Astrocyte (in vitro differentiated cells and primary cell): ENCODE measurements around the gene CD46. TPM values are rescaled to one million over a fixed set of nuclear protein-coding genes. Genes with fewer than 3 reads are reported as not detected.

Source experiments
- DNase-seq: peaks from one replicate; pipeline ENCODE4 v3.0.0-alpha.2; 2010; ENCODE audit warnings: low read depth
- FAIRE-seq: peaks from 2 replicates; lab custom pipeline; 2011; peaks lifted over from hg19 to GRCh38; lab: Jason Lieb, UNC
- H2AFZ ChIP-seq: 2 replicates; pipeline ENCODE4 v1.6.0; 2012; ENCODE audit warnings: low read depth, low read length, inconsistent platforms
- H3K27ac ChIP-seq: 2 replicates; pipeline ENCODE4 v1.5.1; 2011; ENCODE audit warnings: low read depth, low read length, inconsistent platforms
- H3K27me3 ChIP-seq: 2 replicates; pipeline ENCODE4 v1.6.0; 2011; ENCODE audit warnings: low read length, inconsistent platforms; ENCODE audit not compliant: insufficient read depth
- H3K36me3 ChIP-seq: 2 replicates; pipeline ENCODE4 v1.5.1; 2011; ENCODE audit warnings: low read length, inconsistent platforms; ENCODE audit not compliant: insufficient read depth
- H3K4me1 ChIP-seq: 2 replicates; pipeline ENCODE4 v1.5.1; 2011; ENCODE audit warnings: low read length, inconsistent platforms; ENCODE audit not compliant: insufficient read depth
- H3K4me2 ChIP-seq: 2 replicates; pipeline ENCODE4 v1.6.0; 2012; ENCODE audit warnings: low read length, inconsistent platforms
- H3K4me3 ChIP-seq: 2 replicates; pipeline ENCODE4 v1.5.1; 2011; ENCODE audit warnings: low read depth, mild to moderate bottlenecking, low read length, inconsistent platforms; ENCODE audit not compliant: insufficient read depth
- H3K79me2 ChIP-seq: 2 replicates; pipeline ENCODE4 v1.6.0; 2012; ENCODE audit warnings: mild to moderate bottlenecking, low read length, inconsistent platforms; ENCODE audit not compliant: insufficient read depth
- H3K9ac ChIP-seq: 2 replicates; pipeline ENCODE4 v1.6.0; 2012; ENCODE audit warnings: mild to moderate bottlenecking, low read length, inconsistent platforms
- H3K9me3 ChIP-seq: 2 replicates; pipeline ENCODE4 v1.5.1; 2012; ENCODE audit warnings: low read depth, mild to moderate bottlenecking, low read length, inconsistent platforms; ENCODE audit not compliant: insufficient read depth
- H4K20me1 ChIP-seq: 2 replicates; pipeline ENCODE4 v1.6.0; 2012; ENCODE audit warnings: low read length, inconsistent platforms; ENCODE audit not compliant: insufficient read depth
- H3K27ac Mint-ChIP-seq: one replicate; pipeline ENCODE4 v1.8.0; 2021; ENCODE audit warnings: mild to moderate bottlenecking, mixed read lengths; ENCODE audit not compliant: unreplicated experiment
- H3K27me3 Mint-ChIP-seq: one replicate; pipeline ENCODE4 v1.8.0; 2021; ENCODE audit warnings: low read depth, mixed read lengths; ENCODE audit not compliant: unreplicated experiment
- H3K36me3 Mint-ChIP-seq: one replicate; pipeline ENCODE4 v1.8.0; 2021; ENCODE audit warnings: low read depth, mixed read lengths; ENCODE audit not compliant: unreplicated experiment
- H3K4me1 Mint-ChIP-seq: one replicate; pipeline ENCODE4 v1.8.0; 2021; ENCODE audit warnings: low read depth, mixed read lengths; ENCODE audit not compliant: unreplicated experiment
- H3K4me3 Mint-ChIP-seq: one replicate; pipeline ENCODE4 v1.8.0; 2021; ENCODE audit warnings: mild to moderate bottlenecking, moderate library complexity, mixed read lengths; ENCODE audit not compliant: unreplicated experiment
- H3K9me3 Mint-ChIP-seq: one replicate; pipeline ENCODE4 v1.8.0; 2021; ENCODE audit warnings: mild to moderate bottlenecking, mixed read lengths; ENCODE audit not compliant: unreplicated experiment
- EZH2 ChIP-seq: IDR thresholded peaks from 2 replicates; pipeline ENCODE4 v1.6.1; 2012; ENCODE audit warnings: mild to moderate bottlenecking, low read length, inconsistent platforms; ENCODE audit not compliant: insufficient read depth
- total RNA-seq: library from RNA; stranded (reverse); gene quantifications from 2 replicates; pipeline ENCODE4 v1.2.1, GENCODE V29; 2021
- TF ChIP-seq, protein P1 (sequence below): IDR thresholded peaks from 2 replicates; pipeline ENCODE4 v1.5.1; 2011; ENCODE audit warnings: low read depth, mild to moderate bottlenecking, inconsistent platforms, low read length, moderate library complexity; ENCODE audit not compliant: insufficient read depth

CD46 gene
- total RNA-seq, 1 donor from 2014 or later: 176 TPM

DNA sequence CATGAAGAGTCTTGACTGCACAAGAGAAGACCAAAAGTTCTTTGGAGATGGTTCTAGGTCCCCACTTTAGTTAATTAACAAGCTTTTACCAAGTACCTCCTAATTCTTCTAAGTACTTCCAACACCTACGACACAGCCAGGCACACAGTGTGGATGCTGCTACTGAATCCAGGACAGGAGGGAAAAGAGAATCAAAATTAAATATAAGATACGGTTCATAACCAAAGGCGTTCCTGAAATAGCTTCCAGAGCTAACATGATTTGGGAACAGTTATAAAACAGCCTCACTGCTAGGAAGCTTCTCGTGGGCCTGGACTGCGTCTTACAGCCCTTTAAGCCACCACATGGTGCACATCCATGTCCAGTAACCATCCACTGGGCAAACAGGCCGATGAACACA is 84.1 kb downstream of the CD46 start:
- Histone ChIP-seq H3K36me3 (no peaks in the 10 kb centered on the region), H3K79me2 (no peaks in the 10 kb centered on the region), H3K9me3 (no peaks in the 10 kb centered on the region), H3K27me3 (no peaks in the 10 kb centered on the region), H3K4me2 (no peak overlapping the region), H2AFZ (no peak overlapping the region), H3K9ac (no peak overlapping the region), H3K4me1 (no peaks in the 10 kb centered on the region), H3K4me3 (no peak overlapping the region), H3K27ac (no peak overlapping the region), H4K20me1 (no peaks in the 10 kb centered on the region)
- DNase-seq: no peak
- Mint-ChIP-seq H3K36me3 (peaks cover 8% of the 10 kb centered on the region), H3K4me1 (no peaks in the 10 kb centered on the region), H3K27me3 (peaks cover 7% of the 10 kb centered on the region), H3K27ac (no peak overlapping the region), H3K4me3 (no peak overlapping the region), H3K9me3 (peaks cover 4% of the 10 kb centered on the region)
- TF ChIP-seq, protein P1, sequence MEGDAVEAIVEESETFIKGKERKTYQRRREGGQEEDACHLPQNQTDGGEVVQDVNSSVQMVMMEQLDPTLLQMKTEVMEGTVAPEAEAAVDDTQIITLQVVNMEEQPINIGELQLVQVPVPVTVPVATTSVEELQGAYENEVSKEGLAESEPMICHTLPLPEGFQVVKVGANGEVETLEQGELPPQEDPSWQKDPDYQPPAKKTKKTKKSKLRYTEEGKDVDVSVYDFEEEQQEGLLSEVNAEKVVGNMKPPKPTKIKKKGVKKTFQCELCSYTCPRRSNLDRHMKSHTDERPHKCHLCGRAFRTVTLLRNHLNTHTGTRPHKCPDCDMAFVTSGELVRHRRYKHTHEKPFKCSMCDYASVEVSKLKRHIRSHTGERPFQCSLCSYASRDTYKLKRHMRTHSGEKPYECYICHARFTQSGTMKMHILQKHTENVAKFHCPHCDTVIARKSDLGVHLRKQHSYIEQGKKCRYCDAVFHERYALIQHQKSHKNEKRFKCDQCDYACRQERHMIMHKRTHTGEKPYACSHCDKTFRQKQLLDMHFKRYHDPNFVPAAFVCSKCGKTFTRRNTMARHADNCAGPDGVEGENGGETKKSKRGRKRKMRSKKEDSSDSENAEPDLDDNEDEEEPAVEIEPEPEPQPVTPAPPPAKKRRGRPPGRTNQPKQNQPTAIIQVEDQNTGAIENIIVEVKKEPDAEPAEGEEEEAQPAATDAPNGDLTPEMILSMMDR: no peak
- no peak for TF ChIP-seq EZH2
- no peak for FAIRE-seq

DNA sequence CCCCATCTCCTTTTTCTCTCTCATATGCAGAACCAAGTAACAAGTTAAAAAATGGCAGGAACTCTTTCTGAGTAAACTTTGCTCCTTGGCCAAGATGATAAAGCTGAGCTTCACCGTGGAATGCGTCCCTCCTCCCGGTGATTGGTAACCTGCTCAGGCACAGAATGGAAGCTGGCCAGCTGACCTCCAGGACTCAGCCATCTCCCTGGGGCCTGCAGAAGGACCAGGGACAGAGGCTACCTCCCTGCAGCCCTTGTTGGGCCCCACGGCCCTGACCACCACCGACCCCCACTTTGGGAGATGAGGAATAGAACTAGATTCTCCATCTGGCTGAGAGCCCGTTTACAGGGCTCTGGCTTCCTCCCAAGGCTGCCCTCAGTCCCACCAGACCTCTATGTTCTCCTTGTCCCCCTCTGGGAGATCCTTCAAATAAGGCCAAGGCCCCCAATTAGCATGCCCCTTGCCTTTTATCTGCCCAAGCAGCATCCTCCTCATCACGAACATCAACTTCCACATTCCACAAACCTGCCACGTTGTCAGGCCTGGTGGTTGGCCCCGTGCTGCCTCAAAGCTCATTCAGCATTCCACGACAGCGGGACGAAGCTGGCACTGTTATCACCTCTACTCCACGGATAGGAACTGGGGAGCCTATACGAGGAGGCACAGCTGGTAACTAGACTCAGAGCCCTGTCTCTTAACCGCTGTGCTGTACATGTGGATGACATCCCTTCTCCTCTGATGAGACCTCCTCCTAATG is 84.9 kb downstream of the CD46 start:
- FAIRE-seq: no peak
- Mint-ChIP-seq H3K36me3 (peaks cover 8% of the 10 kb centered on the region), H3K4me3 (no peak overlapping the region), H3K27ac (no peak overlapping the region), H3K27me3 (peaks cover 5% of the 10 kb centered on the region), H3K4me1 (no peaks in the 10 kb centered on the region), H3K9me3 (peaks cover 4% of the 10 kb centered on the region)
- no peaks in the 10 kb centered on the region for H4K20me1 ChIP-seq
- H3K4me3 ChIP-seq: no peak overlapping the region
- no peaks in the 10 kb centered on the region for H3K27me3 ChIP-seq
- no peaks in the 10 kb centered on the region for H3K4me1 ChIP-seq
- no peaks in the 10 kb centered on the region for H3K9me3 ChIP-seq
- no peak overlapping the region for H2AFZ ChIP-seq
- H3K27ac ChIP-seq: no peak overlapping the region
- no peak for DNase-seq
- no peaks in the 10 kb centered on the region for H3K36me3 ChIP-seq
- no peak overlapping the region for H3K9ac ChIP-seq
- TF ChIP-seq, protein P1: no peak
- no peak for TF ChIP-seq EZH2
- no peaks in the 10 kb centered on the region for H3K79me2 ChIP-seq
- H3K4me2 ChIP-seq: no peak overlapping the region

DNA sequence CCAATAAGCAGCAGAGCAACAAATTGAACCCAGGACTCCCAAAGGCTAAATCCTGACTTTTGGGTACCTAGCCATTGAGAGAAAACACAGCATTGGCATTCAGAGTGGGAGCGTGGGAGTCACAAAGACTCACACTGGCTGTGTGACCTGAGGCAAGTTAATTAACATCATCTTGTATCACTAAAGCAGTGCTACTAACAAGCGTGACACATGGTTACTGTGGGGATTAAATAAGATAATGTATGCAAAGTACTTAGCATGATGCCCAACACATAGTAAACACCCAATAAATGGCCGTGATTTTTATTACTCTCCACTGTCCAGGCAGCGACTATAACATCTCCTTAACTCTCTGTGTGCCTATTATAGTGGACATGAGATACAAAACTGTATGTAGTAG is 85.8 kb downstream of the CD46 start:
- Histone ChIP-seq H3K4me1 (no peaks in the 10 kb centered on the region), H3K9me3 (no peaks in the 10 kb centered on the region), H3K36me3 (no peaks in the 10 kb centered on the region), H3K4me3 (no peak overlapping the region), H3K79me2 (no peaks in the 10 kb centered on the region), H3K4me2 (no peak overlapping the region), H3K27ac (no peak overlapping the region), H3K27me3 (no peaks in the 10 kb centered on the region), H2AFZ (peak overlapping the region; percentile 0), H4K20me1 (no peaks in the 10 kb centered on the region), H3K9ac (no peak overlapping the region)
- TF ChIP-seq, protein P1: no peak
- TF ChIP-seq EZH2: no peak
- Mint-ChIP-seq H3K27ac (no peak overlapping the region), H3K9me3 (peaks cover 4% of the 10 kb centered on the region), H3K36me3 (peaks cover 8% of the 10 kb centered on the region), H3K4me1 (no peaks in the 10 kb centered on the region), H3K4me3 (no peak overlapping the region), H3K27me3 (peaks cover 5% of the 10 kb centered on the region)
- FAIRE-seq: no peak
- no peak for DNase-seq
